GM12878 (cell line): Measurements from ENCODE around the gene TRAIP. TPM values are rescaled to one million over a fixed set of nuclear protein-coding genes. Genes with fewer than 3 reads are reported as not detected.

Experiments
- ATAC-seq: fragments of 200-7000 bp; cut with Tn5 transposase; 3 replicates; pipeline ENCODE4 v1.9.1; 2020; ENCODE audit warnings: mild to moderate bottlenecking, moderate library complexity
- BruUV-seq: library from RNA; stranded (reverse); fragments of 400-500 nt; replicated peaks from 2 replicates; lab custom pipeline; 2021; lab: Mats Ljungman, UMichigan
- CTCF ChIA-PET: fragments of 300-600 bp; sonication (Branson Sonifier 250); formaldehyde crosslinking; extraction: SDS; loops from one replicate; lab custom pipeline; 2021; ENCODE audit warnings: inconsistent platforms; lab: Yijun Ruan, JAX
- POLR2A ChIA-PET: fragments of 350-600 bp; formaldehyde crosslinking; extraction: SDS; loops from one replicate; lab custom pipeline; 2021; ENCODE audit warnings: inconsistent platforms; lab: Charles Lee
- RAD21 ChIA-PET: fragments of 300-600 bp; sonication (Branson Sonifier 250); formaldehyde crosslinking; loops from one replicate; lab custom pipeline; 2023; ENCODE audit warnings: antibody characterized with exemption; ENCODE audit not compliant: unreplicated experiment; lab: Charles Lee
- SMC1A ChIA-PET: fragments of 300-600 bp; sonication (Branson Sonifier 250); formaldehyde crosslinking; loops from one replicate; lab custom pipeline; 2023; ENCODE audit not compliant: unreplicated experiment, uncharacterized antibody; lab: Charles Lee
- DNase-seq: peaks from one replicate; pipeline ENCODE4 v3.0.0-alpha.2; 2011; ENCODE audit warnings: low read depth, low spot score
- FAIRE-seq: peaks from 3 replicates; lab custom pipeline; 2011; peaks lifted over from hg19 to GRCh38; lab: Jason Lieb, UNC
- H2AFZ ChIP-seq: 2 replicates; pipeline ENCODE4 v1.6.0; 2011; ENCODE audit warnings: low read depth, low read length, control low read depth; ENCODE audit not compliant: control insufficient read depth
- H3K27ac ChIP-seq: 2 replicates; pipeline ENCODE4 v1.5.1; 2011; ENCODE audit warnings: control low read depth; ENCODE audit not compliant: control insufficient read depth, insufficient read depth
- H3K27me3 ChIP-seq, 2 experiments: replicated peaks in 1 of 2; 2 replicates each; pipeline versions ENCODE4 v1.6.0 to v1.6.1; 2011; ENCODE audit warnings: low read length in 1 of 2; ENCODE audit not compliant: control insufficient read depth in 2 of 2, insufficient read depth in 2 of 2
- H3K36me3 ChIP-seq, 2 experiments: 2 replicates each; pipeline ENCODE4 v1.5.1; 2011; ENCODE audit warnings: low read length in 1 of 2; ENCODE audit not compliant: control insufficient read depth in 2 of 2, insufficient read depth in 2 of 2
- H3K4me1 ChIP-seq: 2 replicates; pipeline ENCODE4 v1.6.1; 2011; ENCODE audit warnings: mild to moderate bottlenecking, low read length, moderate library complexity, mixed read lengths; ENCODE audit not compliant: control insufficient read depth, insufficient read depth
- H3K4me2 ChIP-seq: 2 replicates; pipeline ENCODE4 v1.6.0; 2011; ENCODE audit warnings: control low read depth; ENCODE audit not compliant: control insufficient read depth, insufficient read depth
- H3K4me3 ChIP-seq: fragments of 200-600 bp; sonication (generic); 2 replicates; pipeline ENCODE4 v1.5.1; 2016
- H3K79me2 ChIP-seq: 2 replicates; pipeline ENCODE4 v1.6.0; 2011; ENCODE audit warnings: low read length; ENCODE audit not compliant: control insufficient read depth, insufficient read depth
- H3K9ac ChIP-seq: 2 replicates; pipeline ENCODE4 v1.8.0; 2011; ENCODE audit warnings: low read length, control low read depth, mixed read lengths; ENCODE audit not compliant: control insufficient read depth, insufficient read depth
- H3K9me3 ChIP-seq: replicated peaks from 3 replicates; pipeline ENCODE4 v1.5.1; 2011; ENCODE audit warnings: mild to moderate bottlenecking, low read length; ENCODE audit not compliant: control insufficient read depth, insufficient read depth
- H4K20me1 ChIP-seq: 2 replicates; pipeline ENCODE4 v1.6.0; 2011; ENCODE audit not compliant: control insufficient read depth, insufficient read depth
- BCL11A ChIP-seq: IDR thresholded peaks from 2 replicates; pipeline ENCODE4 v1.6.1; 2011; ENCODE audit warnings: low read depth, low read length
- CBX5 ChIP-seq: sonication (generic); IDR thresholded peaks from 2 replicates; pipeline ENCODE4 v1.6.1; 2016; ENCODE audit warnings: low read depth, moderate library complexity, mild to moderate bottlenecking, inconsistent platforms
- MEF2A ChIP-seq: IDR thresholded peaks from 2 replicates; pipeline ENCODE4 v1.6.1; 2011; ENCODE audit warnings: low read depth, mild to moderate bottlenecking, low read length, moderate library complexity; ENCODE audit not compliant: insufficient read depth
- NFYA ChIP-seq: IDR thresholded peaks from 2 replicates; pipeline ENCODE4 v1.6.1; 2011; ENCODE audit warnings: low read depth, mild to moderate bottlenecking, low read length, improper control_type of control experiment, borderline replicate concordance
- NRF1 ChIP-seq: conservative IDR thresholded peaks from 2 replicates; pipeline ENCODE4 v1.6.1; 2011; ENCODE audit warnings: mild to moderate bottlenecking, low read depth, low read length, improper control_type of control experiment
- TAF1 ChIP-seq: IDR thresholded peaks from 2 replicates; pipeline ENCODE4 v1.6.1; 2011; ENCODE audit warnings: mild to moderate bottlenecking, low read depth, low read length, borderline replicate concordance
- TARDBP ChIP-seq: IDR thresholded peaks from 2 replicates; pipeline ENCODE4 v1.6.1; 2016; ENCODE audit warnings: borderline replicate concordance
- WGBS: methylation state at CpG from one replicate; pipeline ENCODE4 v1.1.6; 2016; ENCODE audit warnings: low lambda C conversion rate; ENCODE audit not compliant: insufficient replicate concordance, insufficient coverage; ENCODE audit errors: missing lambda C conversion rate; 5-methylcytosine and 5-hydroxymethylcytosine counted together
- in situ Hi-C: fragments of 300-500 bp; cut with MboI; formaldehyde crosslinking; loops from 9 replicates; pipeline ENCODE4 v1.14.3; 2018; ENCODE audit warnings: mixed read lengths
- intact Hi-C: fragments of 100-400 bp; cut with micrococcal nuclease; formaldehyde crosslinking; loops from one replicate; pipeline ENCODE4 v1.14.2; 2022; ENCODE audit not compliant: unreplicated experiment
- polyA plus RNA-seq, 11 experiments: library from polyadenylated mRNA; depleted of rRNA in 4 of 11; unstranded in 6 of 11; stranded (reverse) in 5 of 11; fragments of >200 nt; fragmentation: Nextera tagmentation in 4 of 11; fragmentation: Illumina TruSeq in 1 of 11; extraction: Ambion mirVana in 4 of 11; extraction: Trizol in 1 of 11; gene quantifications; 1 replicate in 1 of 11; 2 replicates in 10 of 11; pipeline versions ENCODE4 v1.2.1 to v1.2.3, GENCODE V29; 2011 to 2016; ENCODE audit warnings: inconsistent platforms in 2 of 11, missing spikeins in 2 of 11, low read depth in 1 of 11
- total RNA-seq, 4 experiments: library from RNA; depleted of rRNA in 3 of 4; stranded (reverse); fragments of >200 nt in 3 of 4; fragmentation: Illumina TruSeq in 1 of 4; extraction: Trizol in 1 of 4; gene quantifications; 2 replicates each; pipeline versions ENCODE4 v1.2.1 to v1.2.3, GENCODE V29; 2013 to 2021
- TF ChIP-seq, protein P1 (sequence below): fragments of 450-650 bp; IDR thresholded peaks from 2 replicates; pipeline ENCODE4 v1.6.1; 2017; ENCODE audit warnings: mild to moderate bottlenecking, low read depth, inconsistent platforms; ENCODE audit not compliant: poor library complexity, severe bottlenecking
- TF ChIP-seq, protein P2 (sequence below): fragments of 450-650 bp; IDR thresholded peaks from 2 replicates; pipeline ENCODE4 v1.6.1; 2016; ENCODE audit warnings: mild to moderate bottlenecking, moderate library complexity, borderline replicate concordance
- TF ChIP-seq, protein P3 (sequence below): fragments of 450-650 bp; IDR thresholded peaks from 2 replicates; pipeline ENCODE4 v1.6.1; 2017; ENCODE audit warnings: borderline replicate concordance

The TRAIP gene
- total and polyA plus RNA-seq, 10 of the 15 experiments (the other 5 are each of a cell fraction or from before 2014, with no cell fraction given), result 15.9 to 37.0 (median 23.1) TPM

DNA sequence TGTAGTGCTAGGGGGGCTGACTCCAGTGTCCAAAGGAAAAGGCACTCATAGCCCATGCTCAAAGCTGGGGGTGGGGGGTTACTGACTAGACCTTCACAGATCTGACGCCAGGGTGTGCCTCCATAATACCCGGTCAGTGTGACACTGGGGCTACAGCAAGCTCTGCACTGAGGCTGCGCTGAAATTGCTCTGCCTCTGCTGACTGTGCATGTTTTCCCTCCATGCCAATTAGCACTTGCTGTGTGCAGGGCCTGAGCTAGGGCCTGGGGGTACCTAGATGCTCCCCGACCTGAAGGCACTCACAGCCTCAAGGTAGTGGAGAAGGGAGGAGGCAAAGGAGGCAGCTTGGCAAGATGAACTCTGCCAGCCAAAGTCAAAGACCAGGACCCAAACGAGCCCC is 8.1 kb upstream of the TRAIP start:
- Histone ChIP-seq H2AFZ (no peak overlapping the region), H3K79me2 (no peaks in the 10 kb centered on the region), H3K4me1 (no peaks in the 10 kb centered on the region), H3K4me3 (no peak overlapping the region), H3K9me3 (no peaks in the 10 kb centered on the region), H3K9ac (no peak overlapping the region), H3K36me3 (no peaks in the 10 kb centered on the region), H4K20me1 (no peaks in the 10 kb centered on the region), H3K27ac (no peak overlapping the region), H3K27me3 (peaks cover 3 to 8% of the 10 kb centered on the region in 2 experiments; a peak in 3 of 4 replicates), H3K4me2 (no peak overlapping the region)
- TF ChIP-seq TAF1, result no peak
- TF ChIP-seq NRF1, result no peak
- TF ChIP-seq, protein P1, sequence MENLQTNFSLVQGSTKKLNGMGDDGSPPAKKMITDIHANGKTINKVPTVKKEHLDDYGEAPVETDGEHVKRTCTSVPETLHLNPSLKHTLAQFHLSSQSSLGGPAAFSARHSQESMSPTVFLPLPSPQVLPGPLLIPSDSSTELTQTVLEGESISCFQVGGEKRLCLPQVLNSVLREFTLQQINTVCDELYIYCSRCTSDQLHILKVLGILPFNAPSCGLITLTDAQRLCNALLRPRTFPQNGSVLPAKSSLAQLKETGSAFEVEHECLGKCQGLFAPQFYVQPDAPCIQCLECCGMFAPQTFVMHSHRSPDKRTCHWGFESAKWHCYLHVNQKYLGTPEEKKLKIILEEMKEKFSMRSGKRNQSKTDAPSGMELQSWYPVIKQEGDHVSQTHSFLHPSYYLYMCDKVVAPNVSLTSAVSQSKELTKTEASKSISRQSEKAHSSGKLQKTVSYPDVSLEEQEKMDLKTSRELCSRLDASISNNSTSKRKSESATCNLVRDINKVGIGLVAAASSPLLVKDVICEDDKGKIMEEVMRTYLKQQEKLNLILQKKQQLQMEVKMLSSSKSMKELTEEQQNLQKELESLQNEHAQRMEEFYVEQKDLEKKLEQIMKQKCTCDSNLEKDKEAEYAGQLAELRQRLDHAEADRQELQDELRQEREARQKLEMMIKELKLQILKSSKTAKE, result no peak
- TF ChIP-seq, protein P2, sequence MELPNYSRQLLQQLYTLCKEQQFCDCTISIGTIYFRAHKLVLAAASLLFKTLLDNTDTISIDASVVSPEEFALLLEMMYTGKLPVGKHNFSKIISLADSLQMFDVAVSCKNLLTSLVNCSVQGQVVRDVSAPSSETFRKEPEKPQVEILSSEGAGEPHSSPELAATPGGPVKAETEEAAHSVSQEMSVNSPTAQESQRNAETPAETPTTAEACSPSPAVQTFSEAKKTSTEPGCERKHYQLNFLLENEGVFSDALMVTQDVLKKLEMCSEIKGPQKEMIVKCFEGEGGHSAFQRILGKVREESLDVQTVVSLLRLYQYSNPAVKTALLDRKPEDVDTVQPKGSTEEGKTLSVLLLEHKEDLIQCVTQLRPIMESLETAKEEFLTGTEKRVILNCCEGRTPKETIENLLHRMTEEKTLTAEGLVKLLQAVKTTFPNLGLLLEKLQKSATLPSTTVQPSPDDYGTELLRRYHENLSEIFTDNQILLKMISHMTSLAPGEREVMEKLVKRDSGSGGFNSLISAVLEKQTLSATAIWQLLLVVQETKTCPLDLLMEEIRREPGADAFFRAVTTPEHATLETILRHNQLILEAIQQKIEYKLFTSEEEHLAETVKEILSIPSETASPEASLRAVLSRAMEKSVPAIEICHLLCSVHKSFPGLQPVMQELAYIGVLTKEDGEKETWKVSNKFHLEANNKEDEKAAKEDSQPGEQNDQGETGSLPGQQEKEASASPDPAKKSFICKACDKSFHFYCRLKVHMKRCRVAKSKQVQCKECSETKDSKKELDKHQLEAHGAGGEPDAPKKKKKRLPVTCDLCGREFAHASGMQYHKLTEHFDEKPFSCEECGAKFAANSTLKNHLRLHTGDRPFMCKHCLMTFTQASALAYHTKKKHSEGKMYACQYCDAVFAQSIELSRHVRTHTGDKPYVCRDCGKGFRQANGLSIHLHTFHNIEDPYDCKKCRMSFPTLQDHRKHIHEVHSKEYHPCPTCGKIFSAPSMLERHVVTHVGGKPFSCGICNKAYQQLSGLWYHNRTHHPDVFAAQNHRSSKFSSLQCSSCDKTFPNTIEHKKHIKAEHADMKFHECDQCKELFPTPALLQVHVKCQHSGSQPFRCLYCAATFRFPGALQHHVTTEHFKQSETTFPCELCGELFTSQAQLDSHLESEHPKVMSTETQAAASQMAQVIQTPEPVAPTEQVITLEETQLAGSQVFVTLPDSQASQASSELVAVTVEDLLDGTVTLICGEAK, result no peak
- no peak for TF ChIP-seq MEF2A
- TF ChIP-seq NFYA, result no peak
- TF ChIP-seq, protein P3, sequence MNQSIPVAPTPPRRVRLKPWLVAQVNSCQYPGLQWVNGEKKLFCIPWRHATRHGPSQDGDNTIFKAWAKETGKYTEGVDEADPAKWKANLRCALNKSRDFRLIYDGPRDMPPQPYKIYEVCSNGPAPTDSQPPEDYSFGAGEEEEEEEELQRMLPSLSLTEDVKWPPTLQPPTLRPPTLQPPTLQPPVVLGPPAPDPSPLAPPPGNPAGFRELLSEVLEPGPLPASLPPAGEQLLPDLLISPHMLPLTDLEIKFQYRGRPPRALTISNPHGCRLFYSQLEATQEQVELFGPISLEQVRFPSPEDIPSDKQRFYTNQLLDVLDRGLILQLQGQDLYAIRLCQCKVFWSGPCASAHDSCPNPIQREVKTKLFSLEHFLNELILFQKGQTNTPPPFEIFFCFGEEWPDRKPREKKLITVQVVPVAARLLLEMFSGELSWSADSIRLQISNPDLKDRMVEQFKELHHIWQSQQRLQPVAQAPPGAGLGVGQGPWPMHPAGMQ, result no peak
- no peak for TF ChIP-seq CBX5
- no peak for TF ChIP-seq BCL11A
- TF ChIP-seq TARDBP, result no peak
- ChIA-PET CTCF (no interaction called here), SMC1A (no interaction called here), RAD21 (no interaction called here), POLR2A (no interaction called here)
- in situ Hi-C loops, result no loop called here
- ATAC-seq (no peak), FAIRE-seq (no peak), DNase-seq (no peak)
- intact Hi-C loops, result no loop called here
- BruUV-seq, result no TSS peak
- WGBS, result 11% methylated on average over 5 of the region's 5 CpGs
